Measurements from ENCODE around the gene MIDN.

DNA sequence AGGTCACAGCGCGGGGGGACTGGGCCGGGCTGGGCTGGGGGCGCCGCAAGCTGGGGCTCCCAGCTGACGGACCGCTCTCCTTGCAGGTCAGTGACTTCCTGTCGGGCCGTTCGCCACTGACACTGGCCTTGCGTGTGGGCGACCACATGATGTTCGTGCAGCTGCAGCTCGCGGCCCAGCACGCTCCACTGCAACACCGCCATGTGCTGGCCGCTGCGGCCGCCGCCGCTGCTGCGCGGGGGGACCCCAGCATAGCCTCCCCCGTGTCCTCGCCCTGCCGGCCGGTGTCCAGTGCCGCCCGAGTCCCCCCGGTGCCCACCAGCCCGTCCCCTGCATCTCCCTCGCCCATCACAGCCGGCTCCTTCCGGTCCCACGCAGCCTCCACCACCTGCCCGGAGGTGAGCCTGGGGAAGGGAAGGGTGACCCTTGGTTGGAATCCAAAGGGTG lies 5.7 kb downstream of the MIDN start:
- no peak for TF ChIP-seq EP300 (IDR thresholded peaks at IDR 0.05)
- no peak for TF ChIP-seq POLR2A (IDR thresholded peaks at IDR 0.05; ENCODE audit: low read depth)
